Measurements from ENCODE around the gene KLK15.

KLK15 gene

GRCh38 chr19:50873056-50873455, 39.7 kb upstream of the KLK15 start, which contains the start of gene KLK2:
Gene KLK2, plus strand, starts transcription at chr19:50873439. Its CDS starts 35 bp downstream, at chr19:50873474.
- TF ChIP-seq EZH2phosphoT487 (IDR thresholded peaks at IDR 0.05; ENCODE audit: low read depth), result no peak
- no peak for TF ChIP-seq CTCF (IDR thresholded peaks at IDR 0.05; ENCODE audit: low read depth, low read length)
- peaks cover 15% of the 10 kb centered on the region for H3K4me1 ChIP-seq (ENCODE audit: low read length)
- no peak within 1 kb of the TSS for H3K9ac ChIP-seq (ENCODE audit: low read length)
- H3K27ac ChIP-seq (ENCODE audit: low read length), result no peak within 1 kb of the TSS
- H2AFZ ChIP-seq (ENCODE audit: low read depth, low read length), result no peak within 1 kb of the TSS
- no peaks in the 10 kb centered on the region for H3K36me3 ChIP-seq (replicated peaks; ENCODE audit: low read depth, low read length)
- no peaks in the 10 kb centered on the region for H4K20me1 ChIP-seq (ENCODE audit: insufficient read depth, low read length)
- no peak within 1 kb of the TSS for H3K4me2 ChIP-seq (ENCODE audit: low read length)
- H3K9me3 ChIP-seq (ENCODE audit: insufficient read depth, low read length), result no peaks in the 10 kb centered on the region
- no peaks in the 10 kb centered on the region for H3K79me2 ChIP-seq (ENCODE audit: low read length)
- peaks cover 65% of the 10 kb centered on the region for H3K27me3 ChIP-seq (ENCODE audit: low read depth, low read length)
- H3K4me3 ChIP-seq (ENCODE audit: low read length), result no peak within 1 kb of the TSS

- TF ChIP-seq CTCF (IDR thresholded peaks at IDR 0.05; ENCODE audit: low read depth, low read length), result no peak
- no peak for TF ChIP-seq EZH2phosphoT487 (IDR thresholded peaks at IDR 0.05; ENCODE audit: low read depth)
- no peak overlapping the region for H3K4me2 ChIP-seq (ENCODE audit: low read length)
- H3K9ac ChIP-seq (ENCODE audit: low read length), result no peak overlapping the region
- peaks cover 90% of the 10 kb centered on the region for H3K27me3 ChIP-seq (ENCODE audit: low read depth, low read length)
- H3K79me2 ChIP-seq (ENCODE audit: low read length), result no peaks in the 10 kb centered on the region
- H3K4me1 ChIP-seq (ENCODE audit: low read length), result no peaks in the 10 kb centered on the region
- no peak overlapping the region for H3K4me3 ChIP-seq (ENCODE audit: low read length)
- H3K9me3 ChIP-seq (ENCODE audit: insufficient read depth, low read length), result no peaks in the 10 kb centered on the region
- no peaks in the 10 kb centered on the region for H4K20me1 ChIP-seq (ENCODE audit: insufficient read depth, low read length)
- H2AFZ ChIP-seq (ENCODE audit: low read depth, low read length), result no peak overlapping the region
- H3K36me3 ChIP-seq (replicated peaks; ENCODE audit: low read depth, low read length), result no peaks in the 10 kb centered on the region
- no peak overlapping the region for H3K27ac ChIP-seq (ENCODE audit: low read length)
Measured at GRCh38 chr19:50870417-50871089, 37.2 kb upstream of the KLK15 start.

- Histone ChIP-seq H3K27me3 (ENCODE audit: low read depth, low read length) (peaks cover 90% of the 10 kb centered on the region), H3K79me2 (ENCODE audit: low read length) (no peaks in the 10 kb centered on the region), H4K20me1 (ENCODE audit: insufficient read depth, low read length) (no peaks in the 10 kb centered on the region), H2AFZ (ENCODE audit: low read depth, low read length) (no peak overlapping the region), H3K4me1 (ENCODE audit: low read length) (no peaks in the 10 kb centered on the region), H3K4me3 (ENCODE audit: low read length) (no peak overlapping the region), H3K36me3 (replicated peaks; ENCODE audit: low read depth, low read length) (no peaks in the 10 kb centered on the region), H3K9me3 (ENCODE audit: insufficient read depth, low read length) (no peaks in the 10 kb centered on the region), H3K4me2 (ENCODE audit: low read length) (no peak overlapping the region), H3K27ac (ENCODE audit: low read length) (no peak overlapping the region), H3K9ac (ENCODE audit: low read length) (no peak overlapping the region)
- TF ChIP-seq CTCF (IDR thresholded peaks at IDR 0.05; ENCODE audit: low read depth, low read length) (no peak), EZH2phosphoT487 (IDR thresholded peaks at IDR 0.05; ENCODE audit: low read depth) (no peak)
Measured at GRCh38 chr19:50869479-50869878, 36.1 kb upstream of the KLK15 start.

- Histone ChIP-seq H3K27me3 (ENCODE audit: low read depth, low read length) (peaks cover 46% of the 10 kb centered on the region), H3K4me1 (ENCODE audit: low read length) (peaks cover 3% of the 10 kb centered on the region; the same call in 1 of the 2 replicates), H3K9me3 (ENCODE audit: insufficient read depth, low read length) (no peaks in the 10 kb centered on the region; the same call in 1 of the 2 replicates), H4K20me1 (ENCODE audit: insufficient read depth, low read length) (no peaks in the 10 kb centered on the region), H3K4me3 (ENCODE audit: low read length) (no peak overlapping the region), H3K4me2 (ENCODE audit: low read length) (no peak overlapping the region), H3K36me3 (replicated peaks; ENCODE audit: low read depth, low read length) (no peaks in the 10 kb centered on the region), H3K9ac (ENCODE audit: low read length) (no peak overlapping the region), H3K79me2 (ENCODE audit: low read length) (no peaks in the 10 kb centered on the region), H3K27ac (ENCODE audit: low read length) (no peak overlapping the region), H2AFZ (ENCODE audit: low read depth, low read length) (no peak overlapping the region)
- TF ChIP-seq CTCF (IDR thresholded peaks at IDR 0.05; ENCODE audit: low read depth, low read length) (no peak), EZH2phosphoT487 (IDR thresholded peaks at IDR 0.05; ENCODE audit: low read depth) (no peak)
Measured at GRCh38 chr19:50861496-50862286, 28.3 kb upstream of the KLK15 start.

Measured in OCI-LY3 (cell line).